ENCODE results near the gene GPC5. TPM values are rescaled to one million over a fixed set of nuclear protein-coding genes. Genes with fewer than 3 reads are reported as not detected.

Gene GPC5
- total RNA-seq, 1 experiment from 2014 or later: 0.15 TPM

GRCh38 chr13:92535222-92536006 lies 1137.0 kb downstream of the GPC5 start:
- peaks cover 0 to 2% of the 10 kb centered on the region in 2 experiments; a peak in 1 of 4 replicates for H3K4me1 Mint-ChIP-seq
- Histone ChIP-seq H2BK5ac (ENCODE audit: insufficient read length, low read length) (no peak overlapping the region), H4K91ac (ENCODE audit: insufficient read length, low read depth, low read length) (no peak overlapping the region), H3T11ph (ENCODE audit: low read length) (no peak overlapping the region), H2AK5ac (ENCODE audit: insufficient read length, low read length) (no peak overlapping the region), H3K4me1 (ENCODE audit: insufficient read depth, low read length) (no peaks in the 10 kb centered on the region), H3K9me3 (ENCODE audit: control insufficient read depth, low read depth, low read length) (no peaks in the 10 kb centered on the region), H2BK12ac (ENCODE audit: insufficient read length, low read depth, low read length) (no peak overlapping the region), H2AFZ (ENCODE audit: low read length) (no peak overlapping the region), H4K20me1 (ENCODE audit: control insufficient read depth, insufficient read depth, insufficient read length) (no peaks in the 10 kb centered on the region), H3K4ac (ENCODE audit: low read depth, low read length) (no peak overlapping the region), H3K27ac (ENCODE audit: insufficient read length, low read depth, low read length) (no peak overlapping the region), H2BK20ac (ENCODE audit: low read depth, low read length, poor library complexity, severe bottlenecking) (no peak overlapping the region), H3K79me1 (ENCODE audit: insufficient read depth, low read depth, low read length, poor library complexity, severe bottlenecking) (no peaks in the 10 kb centered on the region), H3K79me2 (ENCODE audit: insufficient read depth, low read length) (no peaks in the 10 kb centered on the region), H4K5ac (ENCODE audit: insufficient read length, low read depth, low read length) (no peak overlapping the region), H2BK15ac (ENCODE audit: low read depth, low read length) (no peak overlapping the region), H3K18ac (ENCODE audit: insufficient read length, low read depth, low read length) (no peak overlapping the region), H3K23ac (ENCODE audit: insufficient read length, low read depth, low read length) (no peak overlapping the region), H4K8ac (replicated peaks; ENCODE audit: insufficient read length, low read depth, low read length) (no peak overlapping the region), H3K14ac (ENCODE audit: insufficient read depth, low read length) (no peak overlapping the region), H3K9ac (ENCODE audit: extremely low read depth, insufficient read length, low read length) (no peak overlapping the region), H3K23me2 (ENCODE audit: insufficient read length, low read depth, low read length, poor library complexity, severe bottlenecking) (no peaks in the 10 kb centered on the region), H3K56ac (ENCODE audit: insufficient read length, low read depth, low read length) (no peak overlapping the region), H2BK120ac (ENCODE audit: low read depth, low read length, poor library complexity, severe bottlenecking) (no peak overlapping the region), H3K27me3 (ENCODE audit: insufficient read depth, low read length) (no peaks in the 10 kb centered on the region), H3K4me2 (ENCODE audit: insufficient read depth, insufficient read length, low read length) (no peak overlapping the region)
- no peaks in the 10 kb centered on the region for H3K9me3 Mint-ChIP-seq
- no peak for TF ChIP-seq CTCF (conservative IDR thresholded peaks at IDR 0.05)
- H3K4me3 Mint-ChIP-seq: no peak overlapping the region
- no CpG with 5 or more reads among the region's 6 CpGs for WGBS (ENCODE audit: extremely low coverage, insufficient read length, low lambda C conversion rate)
- H3K27ac Mint-ChIP-seq: no peak overlapping the region
- no peaks in the 10 kb centered on the region for H3K36me3 Mint-ChIP-seq (ENCODE audit: insufficient read depth in 1 of 3, low read depth in 3 of 3)
- DNase-seq: no peak
- H3K27me3 Mint-ChIP-seq (ENCODE audit: low read depth): no peaks in the 10 kb centered on the region

Measured in H9 (cell line).